Adrenal gland (tissue), 12 donors: ENCODE results near the gene TP53RK. TPM values are rescaled to one million over a fixed set of nuclear protein-coding genes. Genes with fewer than 3 reads are reported as not detected.

Experiments used
- DNase-seq, 7 donors: peaks; one replicate each; pipeline ENCODE4 v3.0.0-alpha.2; 2019 to 2020
- H3K27ac ChIP-seq, 5 donors: fragments of 200-600 bp; sonication (generic) in 4 of 5; 1 replicate in 3 of 5; 2 replicates in 2 of 5; pipeline versions ENCODE4 v1.5.1 to v1.8.0; 2016 to 2020; ENCODE audit warnings: mild to moderate bottlenecking in 1 of 5
- H3K27me3 ChIP-seq: fragments of 200-600 bp; 2 replicates; pipeline ENCODE4 v1.8.0; 2021
- H3K36me3 ChIP-seq, 2 donors: fragments of 200-600 bp; replicated peaks in 1 of 2; 1 replicate in 1 of 2; 2 replicates in 1 of 2; pipeline versions ENCODE4 v1.5.1 to v1.8.0; 2018 to 2022
- H3K4me1 ChIP-seq, 2 donors: fragments of 200-600 bp; replicated peaks in 1 of 2; 1 replicate in 1 of 2; 2 replicates in 1 of 2; pipeline versions ENCODE4 v1.5.1 to v1.8.0; 2018 to 2021
- H3K4me3 ChIP-seq, 4 donors: fragments of 200-600 bp; sonication (generic) in 3 of 4; one replicate each; pipeline ENCODE4 v1.5.1; 2016 to 2018
- H3K9me3 ChIP-seq, 3 donors: fragments of 200-600 bp; sonication (generic) in 1 of 3; replicated peaks in 1 of 3; 1 replicate in 2 of 3; 2 replicates in 1 of 3; pipeline versions ENCODE4 v1.5.1 to v1.8.0; 2016 to 2021
- POLR2A ChIP-seq, 2 donors: fragments of 450-650 bp; IDR thresholded peaks; one replicate each; pipeline ENCODE4 v1.6.1; 2017; ENCODE audit warnings: antibody characterized with exemption in 2 of 2, mild to moderate bottlenecking in 2 of 2, moderate library complexity in 1 of 2
- WGBS, 4 donors: extraction: QIAGEN DNeasy Blood & Tissue Kit in 2 of 4; methylation state at CpG; one replicate each; pipeline versions ENCODE4 v1.1.5 to v1.1.7; 2013 to 2017; 5-methylcytosine and 5-hydroxymethylcytosine counted together
- intact Hi-C, 2 donors: fragments of 100-400 bp; cut with DNase I; formaldehyde crosslinking; loops; one replicate each; pipeline versions ENCODE4 v1.14.1 to v1.15.0; 2022 to 2023
- polyA plus RNA-seq, 3 donors: library from polyadenylated mRNA; stranded (reverse); fragments of 200-250 nt in 2 of 3; fragments of 350-450 nt in 1 of 3; fragmentation: Illumina TruSeq in 1 of 3; extraction: RNeasy Lipid Tissue Mini Kit (QIAGEN cat#74804) in 1 of 3; gene quantifications; one replicate each; pipeline ENCODE4 v1.2.3, GENCODE V29; 2013 to 2014
- total RNA-seq, 9 donors: library from RNA; depleted of rRNA in 4 of 9; stranded (reverse); fragments of >200 nt in 4 of 9; fragments of 120-200 nt in 1 of 9; fragmentation: NEBNext Ultra II Directional in 1 of 9; extraction: Animal tissue kit (Norgen Biotek cat#: 25700) in 1 of 9; gene quantifications; one replicate each; pipeline versions ENCODE4 v1.1.0 to v1.2.4, GENCODE V29; 2013 to 2023
- TF ChIP-seq, protein P1 (sequence below), 6 experiments: fragments of 450-650 bp in 4 of 6; fragments of 200-600 bp in 2 of 6; sonication (generic) in 1 of 6; IDR thresholded peaks; 1 replicate in 5 of 6; 2 replicates in 1 of 6; pipeline versions ENCODE4 v1.5.1 to v1.8.0; 2016 to 2021; ENCODE audit warnings: antibody characterized with exemption in 6 of 6, mild to moderate bottlenecking in 2 of 6, moderate library complexity in 1 of 6
- donor health status: healthy with polysubstance abuse.
- donor health status: Bipolar disorder and iron deficiency.
- donor health status: DM: yes; HTN: yes; CAD: no.
- donor health status: DM: no; HTN: no; CAD: no.
- donor health status: DM: no; HTN: no; CAD: no.
- donor health status: DM: yes; HTN: yes; CAD: no.

The TP53RK gene
- total and polyA plus RNA-seq, 12 donors: 8.9 to 35.0 (median 16.9) TPM

GRCh38 chr20:46651091-46651962 lies 37.9 kb downstream of the TP53RK start, which contains the start of gene SLC13A3:
Gene SLC13A3, minus strand, starts transcription at chr20:46651459. Its CDS starts 38 bp downstream, at chr20:46651421.
- intact Hi-C loops: no loop called here
- WGBS, 4 donors: 26 to 44% (median 36%) methylated on average over 30 to 55 of the region's 55 CpGs
- Histone ChIP-seq H3K36me3 (no peaks in the 10 kb centered on the region), H3K9me3 (no peaks in the 10 kb centered on the region), H3K4me3 (no peak within 1 kb of the TSS), H3K27me3 (peaks cover 20% of the 10 kb centered on the region), H3K4me1 (no peaks in the 10 kb centered on the region), H3K27ac (no peak within 1 kb of the TSS)
- TF ChIP-seq, protein P1, sequence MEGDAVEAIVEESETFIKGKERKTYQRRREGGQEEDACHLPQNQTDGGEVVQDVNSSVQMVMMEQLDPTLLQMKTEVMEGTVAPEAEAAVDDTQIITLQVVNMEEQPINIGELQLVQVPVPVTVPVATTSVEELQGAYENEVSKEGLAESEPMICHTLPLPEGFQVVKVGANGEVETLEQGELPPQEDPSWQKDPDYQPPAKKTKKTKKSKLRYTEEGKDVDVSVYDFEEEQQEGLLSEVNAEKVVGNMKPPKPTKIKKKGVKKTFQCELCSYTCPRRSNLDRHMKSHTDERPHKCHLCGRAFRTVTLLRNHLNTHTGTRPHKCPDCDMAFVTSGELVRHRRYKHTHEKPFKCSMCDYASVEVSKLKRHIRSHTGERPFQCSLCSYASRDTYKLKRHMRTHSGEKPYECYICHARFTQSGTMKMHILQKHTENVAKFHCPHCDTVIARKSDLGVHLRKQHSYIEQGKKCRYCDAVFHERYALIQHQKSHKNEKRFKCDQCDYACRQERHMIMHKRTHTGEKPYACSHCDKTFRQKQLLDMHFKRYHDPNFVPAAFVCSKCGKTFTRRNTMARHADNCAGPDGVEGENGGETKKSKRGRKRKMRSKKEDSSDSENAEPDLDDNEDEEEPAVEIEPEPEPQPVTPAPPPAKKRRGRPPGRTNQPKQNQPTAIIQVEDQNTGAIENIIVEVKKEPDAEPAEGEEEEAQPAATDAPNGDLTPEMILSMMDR (IDR thresholded peaks at IDR 0.05): no peak
- TF ChIP-seq POLR2A (IDR thresholded peaks at IDR 0.05): no peak
- DNase-seq: peak in 1 of 7 donors; percentile 35

GRCh38 chr20:46650575-46651090 lies 38.6 kb downstream of the TP53RK start:
- intact Hi-C loops: no loop called here
- Histone ChIP-seq H3K9me3 (no peaks in the 10 kb centered on the region), H3K27me3 (peaks cover 20% of the 10 kb centered on the region), H3K4me3 (no peak overlapping the region), H3K27ac (no peak overlapping the region), H3K4me1 (no peaks in the 10 kb centered on the region), H3K36me3 (no peaks in the 10 kb centered on the region)
- WGBS, 4 donors: 85 to 93% (median 88%) methylated on average over 10 of the region's 10 CpGs
- TF ChIP-seq, protein P1 (IDR thresholded peaks at IDR 0.05): no peak
- no peak for TF ChIP-seq POLR2A (IDR thresholded peaks at IDR 0.05)
- DNase-seq: peak in 1 of 7 donors; percentile 39

- no peak for DNase-seq
- H3K27me3 ChIP-seq: peaks cover 20% of the 10 kb centered on the region
- 91 to 97% (median 92%) methylated on average over 9 of the region's 9 CpGs for WGBS, 4 donors
- H3K4me1 ChIP-seq: no peaks in the 10 kb centered on the region
- no peaks in the 10 kb centered on the region for H3K9me3 ChIP-seq
- no peak overlapping the region for H3K4me3 ChIP-seq
- intact Hi-C loops: no loop called here
- TF ChIP-seq, protein P1 (IDR thresholded peaks at IDR 0.05): no peak
- TF ChIP-seq POLR2A (IDR thresholded peaks at IDR 0.05): no peak
- H3K36me3 ChIP-seq: no peaks in the 10 kb centered on the region
- no peak overlapping the region for H3K27ac ChIP-seq
Measured at GRCh38 chr20:46649965-46650542, 39.2 kb downstream of the TP53RK start.

- Histone ChIP-seq H3K36me3 (no peaks in the 10 kb centered on the region), H3K27me3 (peaks cover 20% of the 10 kb centered on the region), H3K4me1 (no peaks in the 10 kb centered on the region), H3K9me3 (no peaks in the 10 kb centered on the region), H3K4me3 (no peak overlapping the region), H3K27ac (no peak overlapping the region)
- intact Hi-C loops: no loop called here
- no peak for TF ChIP-seq POLR2A (IDR thresholded peaks at IDR 0.05)
- TF ChIP-seq, protein P1 (IDR thresholded peaks at IDR 0.05): no peak
- WGBS, 4 donors: 51 to 67% (median 60%) methylated on average over 3 of the region's 3 CpGs
- DNase-seq: no peak
Measured at GRCh38 chr20:46649650-46649949, 39.6 kb downstream of the TP53RK start.
